Measurements from ENCODE around the gene SESN1. TPM values are rescaled to one million over a fixed set of nuclear protein-coding genes. Genes with fewer than 3 reads are reported as not detected.

The SESN1 gene
- total RNA-seq, 1 experiment from 2014 or later = 1.9 TPM

Small RNAs within 50 kb of the gene (small RNA-seq; reads per million reads assigned to genes)
- gene RNU6-653P = not detected

Other genes with a start within 250 kb of the SESN1 start
- 1.0 and 1.2 TPM in 2 replicates for gene ARMC2, start 246.4 kb downstream of the SESN1 start, total RNA-seq (2014; rRNA removed; shearing (Covaris generic); ENCODE audit: low replicate concordance)
- 16.6 and 28.2 TPM in 2 replicates for gene CEP57L1, start 661 bp upstream of the SESN1 start, total RNA-seq (2014; rRNA removed; shearing (Covaris generic); ENCODE audit: low replicate concordance)